ENCODE data around the gene KRTAP5-5. TPM values are rescaled to one million over a fixed set of nuclear protein-coding genes. Genes with fewer than 3 reads are reported as not detected.

Gene KRTAP5-5, protein sequence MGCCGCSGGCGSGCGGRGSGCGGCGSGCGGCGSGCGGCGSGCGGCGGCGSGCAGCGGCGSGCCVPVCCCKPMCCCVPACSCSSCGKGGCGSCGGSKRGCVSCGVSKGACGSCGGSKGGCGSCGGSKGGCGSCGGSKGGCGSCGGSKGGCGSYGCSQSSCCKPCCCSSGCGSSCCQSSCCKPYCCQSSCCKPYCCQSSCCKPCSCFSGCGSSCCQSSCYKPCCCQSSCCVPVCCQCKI
- total RNA-seq, result not detected in 2 replicates

DNA sequence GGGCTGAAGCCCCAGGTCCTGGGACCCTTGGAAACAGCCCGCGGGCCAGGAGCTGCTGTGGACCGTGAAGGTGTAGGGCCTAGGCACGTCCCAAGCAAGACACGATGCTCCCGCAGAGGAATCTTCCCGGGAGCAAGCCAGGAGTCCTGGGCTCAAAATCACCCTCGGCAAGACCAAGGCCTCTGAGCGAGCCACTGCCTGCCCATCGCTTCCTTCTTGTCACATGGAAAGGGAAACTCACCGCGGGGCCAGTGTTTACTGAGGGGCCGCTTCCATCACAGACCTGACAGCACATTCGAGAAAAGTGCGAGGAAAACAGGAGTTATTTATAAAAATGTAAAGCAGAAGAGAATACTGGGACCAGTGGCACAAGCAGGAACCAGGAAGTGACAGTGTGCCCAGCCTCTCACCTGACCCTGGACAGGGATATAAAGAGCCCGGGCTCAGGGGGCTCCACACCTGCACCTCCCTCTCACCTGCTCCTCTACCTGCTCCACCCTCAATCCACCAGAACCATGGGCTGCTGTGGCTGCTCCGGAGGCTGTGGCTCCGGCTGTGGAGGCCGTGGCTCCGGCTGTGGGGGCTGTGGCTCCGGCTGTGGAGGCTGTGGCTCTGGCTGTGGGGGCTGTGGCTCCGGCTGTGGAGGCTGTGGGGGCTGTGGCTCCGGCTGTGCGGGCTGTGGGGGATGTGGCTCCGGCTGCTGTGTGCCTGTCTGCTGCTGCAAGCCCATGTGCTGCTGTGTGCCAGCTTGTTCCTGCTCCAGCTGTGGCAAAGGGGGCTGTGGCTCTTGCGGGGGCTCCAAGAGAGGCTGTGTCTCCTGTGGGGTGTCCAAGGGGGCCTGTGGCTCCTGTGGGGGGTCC lies at the start of gene KRTAP5-5:
KRTAP5-5 (plus strand) TSS at position 450 of the 860 bp plus-strand sequence; CDS start at position 516, 66 bp downstream.

DNA sequence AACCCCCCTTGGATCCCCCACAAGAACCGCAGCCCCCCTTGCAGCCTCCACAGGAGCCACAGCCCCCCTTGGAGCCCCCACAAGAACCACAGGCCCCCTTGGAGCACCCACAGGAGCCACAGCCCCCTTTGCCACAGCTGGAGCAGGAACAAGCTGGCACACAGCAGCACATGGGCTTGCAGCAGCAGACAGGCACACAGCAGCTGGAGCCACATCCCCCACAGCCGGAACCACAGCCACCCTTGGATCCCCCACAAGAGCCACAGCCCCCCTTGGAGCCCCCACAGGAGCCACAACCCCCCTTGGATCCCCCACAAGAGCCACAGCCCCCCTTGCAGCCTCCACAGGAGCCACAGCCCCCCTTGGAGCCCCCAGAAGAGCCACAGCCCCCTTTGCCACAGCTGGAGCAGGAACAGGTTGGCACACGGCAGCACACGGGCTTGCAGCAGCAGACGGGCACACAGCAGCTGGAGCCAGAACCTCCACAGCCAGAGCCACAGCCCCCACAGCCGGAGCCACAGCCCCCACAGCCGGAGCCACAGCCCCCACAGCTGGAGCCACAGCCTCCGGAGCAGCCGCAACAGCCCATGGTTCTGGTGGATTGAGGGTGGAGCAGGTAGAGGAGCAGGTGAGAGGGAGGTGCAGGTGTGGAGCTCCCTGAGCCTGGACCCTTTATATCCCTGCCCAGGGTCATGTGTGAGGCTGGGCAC lies 44.8 kb upstream of the KRTAP5-5 start, which contains the start of gene KRTAP5-1:
KRTAP5-1 (minus strand) TSS at position 623 of the 710 bp plus-strand sequence; CDS start at position 589, 34 bp downstream.

DNA sequence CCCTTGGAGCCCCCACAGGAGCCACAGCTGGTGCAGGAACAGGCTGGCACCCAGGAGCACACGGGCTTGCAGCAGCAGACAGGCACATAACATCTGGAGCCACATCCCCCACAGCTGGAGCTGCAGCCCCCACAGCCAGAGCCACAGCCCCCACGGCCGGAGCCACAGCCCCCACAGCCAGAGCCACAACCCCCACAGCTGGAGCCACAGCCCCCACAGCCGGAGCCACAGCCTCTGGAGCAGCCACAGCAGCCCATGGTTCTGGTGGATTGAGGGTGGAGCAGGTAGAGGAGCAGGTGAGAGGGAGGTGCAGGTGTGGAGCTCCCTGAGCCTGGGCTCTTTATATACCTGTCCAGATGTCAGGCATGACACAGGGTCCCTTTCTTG lies 31.6 kb upstream of the KRTAP5-5 start, which contains the start of gene KRTAP5-2:
KRTAP5-2 (minus strand) TSS at position 301 of the 387 bp plus-strand sequence; CDS start at position 257, 44 bp downstream.

DNA sequence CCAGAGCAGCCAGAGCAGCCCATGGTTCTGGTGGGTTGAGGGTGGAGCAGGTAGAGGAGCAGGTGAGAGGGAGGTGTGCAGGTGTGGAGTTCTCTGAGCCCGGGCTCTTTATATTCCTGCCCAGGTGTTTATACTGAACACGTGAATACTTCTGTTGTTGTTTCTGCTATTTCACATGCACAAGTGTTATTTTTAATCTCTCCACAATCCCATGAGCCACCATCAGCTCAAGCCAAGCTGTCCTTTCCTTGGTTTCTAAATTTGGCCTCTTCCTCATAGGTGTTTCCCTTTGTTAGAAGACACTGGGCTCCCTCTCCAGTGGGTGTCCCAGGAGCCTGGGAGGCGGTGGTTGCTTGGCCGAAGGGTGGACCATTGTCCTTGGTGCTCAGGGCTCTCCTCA lies 21.2 kb upstream of the KRTAP5-5 start, which contains the start of gene KRTAP5-3:
KRTAP5-3 (minus strand) TSS at position 101 of the 400 bp plus-strand sequence; CDS start at position 23, 78 bp downstream.

DNA sequence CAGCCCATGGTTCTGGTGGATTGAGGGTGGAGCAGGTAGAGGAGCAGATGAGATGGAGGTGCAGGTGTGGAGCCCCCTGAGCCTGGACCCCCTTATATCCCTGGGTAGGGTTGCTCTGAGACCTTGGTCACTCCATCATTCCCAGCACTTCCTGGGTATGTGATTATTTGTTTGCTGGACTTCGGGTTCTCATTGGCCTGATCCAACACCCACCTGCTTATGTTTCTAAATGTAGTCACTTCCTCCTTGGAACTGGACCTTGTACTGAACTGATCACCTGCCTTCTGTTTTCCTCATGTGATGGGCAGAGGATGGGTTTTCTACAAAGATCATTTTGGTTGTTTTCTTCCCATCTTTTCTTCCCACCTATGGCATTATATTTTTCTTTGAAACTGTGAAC lies 7.5 kb upstream of the KRTAP5-5 start, which contains the start of gene KRTAP5-4:
KRTAP5-4 (minus strand) TSS at position 53 of the 400 bp plus-strand sequence; CDS start at position 8, 45 bp downstream.

Other genes starting within 250 kb of the KRTAP5-5 start
- 0.99 TPM in 1 of 2 replicates, not detected in the other for gene BRSK2, start 239.8 kb upstream of the KRTAP5-5 start, total RNA-seq
- gene MOB2, start 143.0 kb upstream of the KRTAP5-5 start, total RNA-seq, result 22.3 and 30.6 TPM in 2 replicates
- 0.33 and 0.87 TPM in 2 replicates for gene DUSP8, start 57.5 kb upstream of the KRTAP5-5 start, total RNA-seq
- gene KRTAP5-1, start 44.5 kb upstream of the KRTAP5-5 start, total RNA-seq, result not detected in 2 replicates
- gene KRTAP5-2, start 31.5 kb upstream of the KRTAP5-5 start, total RNA-seq, result not detected in 2 replicates
- not detected in 2 replicates for gene KRTAP5-3, start 21.3 kb upstream of the KRTAP5-5 start, total RNA-seq
- not detected in 2 replicates for gene KRTAP5-4, start 7.6 kb upstream of the KRTAP5-5 start, total RNA-seq
- not detected in 2 replicates for gene KRTAP5-6, start 67.4 kb downstream of the KRTAP5-5 start, total RNA-seq
- gene IFITM10, start 120.8 kb downstream of the KRTAP5-5 start, total RNA-seq, result 0.58 and 0.83 TPM in 2 replicates
- gene CTSD, start 134.2 kb downstream of the KRTAP5-5 start, total RNA-seq, result 228 and 489 TPM in 2 replicates
- gene SYT8, start 205.2 kb downstream of the KRTAP5-5 start, total RNA-seq, result not detected in 2 replicates
- not detected in 2 replicates for gene TNNI2, start 209.2 kb downstream of the KRTAP5-5 start, total RNA-seq
- 3.2 and 19.0 TPM in 2 replicates for gene LSP1, start 223.3 kb downstream of the KRTAP5-5 start, total RNA-seq